ENCODE results near the gene ELAC1.

- TF ChIP-seq EZH2phosphoT487 (IDR thresholded peaks at IDR 0.05; ENCODE audit: insufficient read depth, low read depth) (no peak), EZH2 (IDR thresholded peaks at IDR 0.05; ENCODE audit: insufficient read depth, poor library complexity, severe bottlenecking) (no peak)
These were observed 39.3 kb downstream of the ELAC1 start for GRCh38 chr18:51006948-51007789.
